Ectodermal cell (in vitro differentiated cells): ENCODE results near the gene DRAXIN.

Experiments used
- H3K27ac ChIP-seq: 2 replicates; pipeline ENCODE4 v1.7.0; 2013; ENCODE audit warnings: mild to moderate bottlenecking, low read depth, low read length; ENCODE audit not compliant: insufficient read depth, poor library complexity, severe bottlenecking
- H3K27me3 ChIP-seq: 2 replicates; pipeline ENCODE4 v1.7.0; 2013; ENCODE audit warnings: mild to moderate bottlenecking, low read length; ENCODE audit not compliant: insufficient read depth, control insufficient read depth, poor library complexity, severe bottlenecking
- H3K36me3 ChIP-seq: one replicate; pipeline ENCODE4 v1.7.0; 2013; ENCODE audit warnings: low read length; ENCODE audit not compliant: control insufficient read depth, insufficient read depth
- H3K4me1 ChIP-seq: one replicate; pipeline ENCODE4 v1.7.0; 2013; ENCODE audit warnings: low read length; ENCODE audit not compliant: control insufficient read depth, insufficient read depth
- H3K4me3 ChIP-seq: 2 replicates; pipeline ENCODE4 v1.7.0; 2013; ENCODE audit warnings: low read depth, low read length, control low read depth; ENCODE audit not compliant: insufficient read depth
- H3K9me3 ChIP-seq: 2 replicates; pipeline ENCODE4 v1.7.0; 2013; ENCODE audit warnings: mild to moderate bottlenecking, low read length, moderate library complexity; ENCODE audit not compliant: control insufficient read depth
- WGBS, 2 experiments: methylation state at CpG; one replicate each; pipeline ENCODE4 v1.1.7; 2013; ENCODE audit warnings: missing lambda C conversion rate in 2 of 2; 5-methylcytosine and 5-hydroxymethylcytosine counted together

DRAXIN gene

GRCh38 chr1:11685210-11685752 lies 6.2 kb upstream of the DRAXIN start:
- no peak overlapping the region for H3K27ac ChIP-seq
- H3K27me3 ChIP-seq: no peaks in the 10 kb centered on the region
- H3K4me3 ChIP-seq: no peak overlapping the region
- H3K4me1 ChIP-seq: peaks cover 26% of the 10 kb centered on the region
- WGBS, 2 experiments: 92 to 93% methylated on average over 7 of the region's 7 CpGs
- H3K9me3 ChIP-seq: no peaks in the 10 kb centered on the region
- H3K36me3 ChIP-seq: no peaks in the 10 kb centered on the region

GRCh38 chr1:11688506-11688905 lies 3.0 kb upstream of the DRAXIN start:
- peaks cover 15% of the 10 kb centered on the region for H3K4me1 ChIP-seq
- H3K27me3 ChIP-seq: peaks cover 16% of the 10 kb centered on the region
- no peaks in the 10 kb centered on the region for H3K36me3 ChIP-seq
- no peak overlapping the region for H3K4me3 ChIP-seq
- 93 to 94% methylated on average over 4 of the region's 4 CpGs for WGBS, 2 experiments
- H3K9me3 ChIP-seq: no peaks in the 10 kb centered on the region
- no peak overlapping the region for H3K27ac ChIP-seq

- peak overlapping the region; percentile 75 for H3K4me3 ChIP-seq
- H3K36me3 ChIP-seq: no peaks in the 10 kb centered on the region
- H3K4me1 ChIP-seq: peaks cover 22% of the 10 kb centered on the region
- peaks cover 19% of the 10 kb centered on the region for H3K27me3 ChIP-seq
- H3K27ac ChIP-seq: peak overlapping the region; percentile 97
- H3K9me3 ChIP-seq: no peaks in the 10 kb centered on the region
- 1% methylated on average over 64 of the region's 64 CpGs for WGBS, 2 experiments
These were observed 861 bp upstream of the DRAXIN start for GRCh38 chr1:11690397-11691301.

GRCh38 chr1:11691928-11692711 lies 610 bp downstream of the DRAXIN start:
- H3K4me3 ChIP-seq: peak overlapping the region; percentile 75
- H3K27me3 ChIP-seq: peaks cover 19% of the 10 kb centered on the region
- H3K36me3 ChIP-seq: no peaks in the 10 kb centered on the region

GRCh38 chr1:11693024-11693590 lies 1.6 kb downstream of the DRAXIN start:
- Histone ChIP-seq H3K27me3 (peaks cover 19% of the 10 kb centered on the region), H3K4me1 (peaks cover 22% of the 10 kb centered on the region), H3K27ac (no peak overlapping the region), H3K9me3 (no peaks in the 10 kb centered on the region), H3K4me3 (peak overlapping the region; percentile 75), H3K36me3 (no peaks in the 10 kb centered on the region)
- 59 to 60% methylated on average over 6 of the region's 6 CpGs for WGBS, 2 experiments

More at GRCh38 chr1:11691928-11692711, 610 bp downstream of the DRAXIN start:
- peak overlapping the region; percentile 1 for H3K27ac ChIP-seq
- H3K9me3 ChIP-seq: no peaks in the 10 kb centered on the region
- WGBS, 2 experiments: 1% methylated on average over 64 of the region's 64 CpGs
- peaks cover 22% of the 10 kb centered on the region for H3K4me1 ChIP-seq

- Histone ChIP-seq H3K9me3 (no peaks in the 10 kb centered on the region), H3K4me3 (no peak overlapping the region), H3K27me3 (peaks cover 19% of the 10 kb centered on the region), H3K4me1 (peaks cover 22% of the 10 kb centered on the region), H3K27ac (no peak overlapping the region), H3K36me3 (no peaks in the 10 kb centered on the region)
- 55 to 64% methylated on average over 5 of the region's 5 CpGs for WGBS, 2 experiments
These were observed 2.4 kb downstream of the DRAXIN start for GRCh38 chr1:11693917-11694316.

GRCh38 chr1:11695861-11696260 lies 4.4 kb downstream of the DRAXIN start:
- WGBS, 2 experiments: 47 to 48% methylated on average over 6 of the region's 6 CpGs
- H3K4me3 ChIP-seq: no peak overlapping the region

GRCh38 chr1:11697188-11697892 lies 5.8 kb downstream of the DRAXIN start:
- H3K4me3 ChIP-seq: no peak overlapping the region
- 75% methylated on average over 8 of the region's 8 CpGs for WGBS, 2 experiments
- H3K36me3 ChIP-seq: no peaks in the 10 kb centered on the region
- peaks cover 11% of the 10 kb centered on the region for H3K27me3 ChIP-seq
- no peak overlapping the region for H3K27ac ChIP-seq
- no peaks in the 10 kb centered on the region for H3K9me3 ChIP-seq
- peaks cover 30% of the 10 kb centered on the region for H3K4me1 ChIP-seq

More at GRCh38 chr1:11695861-11696260, 4.4 kb downstream of the DRAXIN start:
- H3K36me3 ChIP-seq: no peaks in the 10 kb centered on the region
- H3K4me1 ChIP-seq: peaks cover 17% of the 10 kb centered on the region
- H3K9me3 ChIP-seq: no peaks in the 10 kb centered on the region
- H3K27ac ChIP-seq: no peak overlapping the region
- peaks cover 19% of the 10 kb centered on the region for H3K27me3 ChIP-seq

GRCh38 chr1:11697893-11698210 lies 6.3 kb downstream of the DRAXIN start:
- H3K4me1 ChIP-seq: peaks cover 30% of the 10 kb centered on the region
- no peak overlapping the region for H3K27ac ChIP-seq
- peaks cover 6% of the 10 kb centered on the region for H3K27me3 ChIP-seq
- no peaks in the 10 kb centered on the region for H3K9me3 ChIP-seq
- H3K4me3 ChIP-seq: no peak overlapping the region
- 80 to 91% methylated on average over 5 of the region's 5 CpGs for WGBS, 2 experiments
- H3K36me3 ChIP-seq: no peaks in the 10 kb centered on the region
